Posterior vena cava (tissue), 2 donors: ENCODE results near the gene NKIRAS1. TPM values are rescaled to one million over a fixed set of nuclear protein-coding genes. Genes with fewer than 3 reads are reported as not detected.
"Not testable (repeated sequence)": the region's sequence is repeated elsewhere in the genome, so short reads cannot be mapped to it uniquely, and the experiment has no call there.

Source experiments
- DNase-seq: peaks from one replicate; pipeline ENCODE4 v3.0.0-alpha.2; 2020; ENCODE audit warnings: low spot score
- intact Hi-C, 2 donors: fragments of 100-400 bp; cut with DNase I; formaldehyde crosslinking; loops; one replicate each; pipeline versions ENCODE4 v1.14.1 to v1.14.2; 2022 to 2023
- total RNA-seq, 2 donors: library from RNA; stranded (reverse); fragmentation: NEBNext Ultra II Directional; extraction: Animal tissue kit (Norgen Biotek cat#: 25700); gene quantifications; one replicate each; pipeline ENCODE4 v1.2.1, GENCODE V29; 2021
- donor health status: DM: yes; HTN: yes; CAD: no.
- donor health status: DM: yes; HTN: yes; CAD: no.

The NKIRAS1 gene
- total RNA-seq, 2 donors from 2014 or later: 12.6 to 15.1 TPM

DNA sequence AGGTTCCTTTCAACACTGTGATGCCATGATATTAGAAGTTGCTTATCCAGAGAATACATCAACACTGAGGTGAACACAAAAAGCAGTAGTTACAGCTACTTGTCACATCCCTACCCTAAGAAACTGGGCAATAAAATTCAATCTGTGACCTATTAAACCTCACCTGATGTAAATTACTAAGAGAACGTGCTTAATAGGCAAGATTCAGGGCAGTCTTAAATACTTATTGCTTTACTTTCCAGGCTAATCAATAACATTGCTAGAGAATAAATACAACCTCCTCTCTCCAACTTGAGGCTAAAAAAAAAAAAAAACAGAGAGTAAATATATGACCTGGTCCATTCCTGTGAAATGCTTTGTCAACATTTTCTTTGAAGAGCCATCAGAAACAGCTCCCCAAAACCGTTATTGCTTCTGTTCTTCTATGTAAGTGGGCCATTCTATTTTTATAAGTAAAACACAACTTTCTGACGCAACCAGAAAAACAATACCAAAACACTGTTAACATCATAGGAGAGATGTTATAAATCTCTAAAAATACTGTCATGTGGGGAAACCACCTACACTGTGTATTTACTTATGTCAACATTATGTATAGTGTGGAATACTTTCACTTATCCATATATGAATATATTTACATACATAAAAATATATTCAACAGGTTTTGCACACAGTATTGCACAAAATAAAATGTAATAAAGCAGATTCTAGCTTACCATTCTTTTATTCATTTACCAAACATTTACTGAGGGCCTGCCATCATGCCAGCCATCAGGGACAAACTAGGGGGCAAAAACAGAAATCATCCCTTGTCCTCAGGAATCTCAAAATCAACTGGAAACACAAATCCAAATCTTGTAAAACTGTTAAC is 2.7 kb downstream of the NKIRAS1 start:
- DNase-seq: no peak
- intact Hi-C loops: no loop called here

DNA sequence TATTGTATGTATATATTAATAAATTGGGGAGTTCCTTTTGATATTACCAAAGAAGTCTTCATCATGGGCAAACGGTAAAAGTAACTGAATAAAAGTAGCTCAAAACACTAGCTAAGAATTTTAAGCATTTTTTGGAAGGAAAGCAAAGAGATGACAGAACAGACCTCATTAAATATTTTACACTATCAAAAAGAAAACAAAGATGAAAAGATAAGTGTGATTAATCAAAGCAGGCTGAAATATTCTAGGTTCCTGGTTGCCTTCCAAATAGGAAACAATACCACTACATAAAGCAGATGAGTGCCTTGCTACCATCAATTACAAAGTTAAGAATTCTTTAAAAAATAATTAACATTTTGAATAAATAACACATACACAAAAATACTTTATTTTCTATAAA is 3.6 kb downstream of the NKIRAS1 start:
- DNase-seq: no peak
- intact Hi-C loops: no loop called here

- DNase-seq, intact Hi-C loops: not testable (repeated sequence)
These were observed 4.5 kb downstream of the NKIRAS1 start for GRCh38 chr3:23912335-23912734.

DNA sequence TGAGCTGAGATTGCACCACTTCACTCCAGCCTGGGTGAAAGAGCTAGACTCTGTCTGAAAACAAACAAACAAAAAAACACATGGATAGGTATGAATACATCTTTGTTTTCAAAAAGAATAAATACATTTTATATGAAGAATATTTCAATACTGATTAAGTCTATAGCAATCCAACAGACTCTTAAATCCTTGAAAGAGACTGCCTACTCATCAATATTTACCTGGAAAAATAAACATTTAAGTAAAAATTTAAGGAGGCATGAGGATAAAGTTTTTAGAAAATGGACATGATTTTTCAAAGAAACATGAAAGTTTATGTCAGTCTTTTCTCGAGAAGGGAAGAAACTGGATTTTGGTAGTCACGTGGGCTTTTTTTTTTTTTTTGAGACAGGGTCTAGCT is 5.4 kb downstream of the NKIRAS1 start:
- no peak for DNase-seq
- intact Hi-C loops: no loop called here

DNA sequence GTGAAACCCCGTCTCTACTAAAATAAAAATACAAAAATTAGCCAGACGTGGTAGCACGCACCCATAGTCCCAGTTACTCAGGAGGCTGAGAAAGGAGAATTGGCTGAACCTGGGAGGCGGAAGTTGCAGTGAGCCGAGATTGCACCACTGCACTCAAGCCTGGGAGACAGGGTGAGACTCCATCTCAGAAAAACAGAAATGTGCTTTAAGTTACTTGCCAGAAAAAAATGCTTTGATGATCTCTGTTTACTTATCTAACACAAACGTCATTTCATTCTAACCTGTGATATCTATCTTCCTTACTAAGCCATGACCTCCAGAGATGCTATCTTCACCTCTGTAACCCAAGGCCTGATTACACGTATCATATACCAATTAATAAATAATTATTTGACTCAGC is 7.4 kb downstream of the NKIRAS1 start:
- no peak for DNase-seq
- intact Hi-C loops: no loop called here

- intact Hi-C loops: no loop called here
These were observed 12.2 kb downstream of the NKIRAS1 start for GRCh38 chr3:23904545-23904944.

GRCh38 chr3:23900744-23901143 is 16.0 kb downstream of the NKIRAS1 start:
- intact Hi-C loops: no loop called here
- no peak for DNase-seq

More at GRCh38 chr3:23904545-23904944, 12.2 kb downstream of the NKIRAS1 start:
- DNase-seq: no peak

DNA sequence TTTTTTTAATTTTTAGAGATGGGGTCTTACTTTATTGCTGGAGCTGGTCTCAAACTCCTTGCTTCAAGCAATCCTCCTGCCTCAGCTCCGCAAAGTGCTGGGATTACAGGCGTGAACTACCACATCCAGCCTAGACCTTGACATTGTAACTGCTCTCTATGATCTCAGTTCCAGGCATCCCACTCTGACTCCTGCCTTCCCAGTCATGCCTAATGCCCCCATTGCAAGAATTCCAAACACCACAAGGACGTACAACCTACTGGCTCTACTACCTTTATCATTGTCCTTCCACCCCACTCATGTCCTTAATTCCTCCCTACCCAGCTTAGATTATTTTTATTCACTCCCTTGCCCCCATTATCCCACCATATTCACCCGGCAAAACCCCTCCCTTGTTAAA is 21.6 kb downstream of the NKIRAS1 start:
- DNase-seq: no peak
- intact Hi-C loops: no loop called here

DNA sequence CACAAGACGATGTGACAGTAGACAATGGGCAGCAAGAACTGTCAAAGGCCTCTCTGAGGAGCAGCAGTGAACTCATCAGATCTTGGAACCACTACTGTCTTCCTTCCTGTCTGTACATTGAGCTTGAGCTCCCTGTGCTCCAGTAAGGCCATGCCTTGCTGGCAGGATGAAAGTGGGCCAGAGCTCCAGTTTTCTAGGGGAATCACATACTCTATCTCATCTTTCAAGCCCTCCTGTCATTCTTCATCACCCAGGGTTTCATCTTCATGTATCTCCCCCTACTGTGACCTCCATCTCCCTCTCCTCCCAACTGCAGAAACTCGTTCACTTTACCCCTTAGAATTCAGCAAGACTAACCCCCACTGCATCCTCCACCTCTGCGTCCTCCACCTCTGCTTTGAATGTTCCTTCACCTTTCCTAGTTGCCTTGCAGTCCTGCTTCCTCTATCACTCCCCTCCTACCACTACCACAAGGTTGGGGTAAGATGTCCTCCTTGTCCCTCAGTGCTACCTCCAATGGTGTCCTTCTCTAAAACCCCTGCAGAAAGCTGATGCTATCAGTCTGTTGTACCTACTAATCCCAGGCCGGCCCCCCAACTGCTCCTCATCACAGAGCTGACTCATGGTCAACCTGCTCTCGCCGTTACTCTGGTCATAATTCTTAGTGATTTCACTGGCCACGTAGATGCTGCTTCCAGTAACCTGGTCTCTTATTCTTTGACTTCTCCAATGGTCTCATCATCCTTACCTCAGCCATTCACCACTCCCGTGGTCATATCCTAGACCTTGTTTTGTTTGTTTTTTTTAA is 22.3 kb downstream of the NKIRAS1 start:
- DNase-seq: no peak
- intact Hi-C loops: no loop called here

GRCh38 chr3:23889950-23890349 is 26.8 kb downstream of the NKIRAS1 start:
- no peak for DNase-seq

DNA sequence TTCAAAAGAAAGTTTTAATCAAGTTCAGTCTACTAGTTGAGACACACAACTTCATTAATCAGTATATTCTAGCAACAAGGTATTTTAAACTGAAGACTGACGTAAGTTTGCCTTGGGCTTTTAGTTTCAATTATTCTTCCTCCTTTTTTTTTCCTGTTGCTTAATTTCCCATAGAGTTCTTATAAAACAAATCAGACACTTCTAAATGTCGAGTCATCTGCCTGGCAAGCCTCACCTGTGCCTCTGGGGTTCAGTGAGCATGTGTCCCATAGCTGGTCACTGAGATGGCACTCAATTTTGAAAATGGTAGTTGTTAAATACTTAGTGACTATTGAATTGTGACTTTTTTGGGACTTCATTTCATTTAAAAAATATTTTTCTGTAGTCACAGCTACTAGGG is 27.4 kb downstream of the NKIRAS1 start:
- DNase-seq: no peak
- intact Hi-C loops: no loop called here

More at GRCh38 chr3:23889950-23890349, 26.8 kb downstream of the NKIRAS1 start:
- intact Hi-C loops: no loop called here

GRCh38 chr3:23888617-23889228 is 28.1 kb downstream of the NKIRAS1 start:
- no peak for DNase-seq
- intact Hi-C loops: no loop called here

DNA sequence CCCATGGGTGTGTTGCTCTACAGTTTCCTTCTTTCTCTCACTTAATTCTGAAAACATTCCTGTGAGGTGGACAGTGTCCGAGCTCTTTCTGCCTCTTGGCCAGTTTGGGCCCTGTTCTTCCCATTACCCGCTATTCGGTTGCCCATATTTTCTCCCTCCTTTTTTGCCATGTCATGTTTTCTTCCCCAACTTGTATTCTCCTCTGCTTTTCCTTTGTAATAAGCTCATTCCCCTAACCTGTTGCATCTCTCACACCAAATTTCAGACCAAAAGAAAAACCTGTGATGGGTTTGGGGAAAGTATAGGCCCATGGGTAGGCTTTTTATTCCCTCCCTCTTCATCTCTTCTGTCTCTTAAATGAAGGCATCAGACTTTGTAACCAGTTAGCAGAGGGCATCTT is 30.5 kb downstream of the NKIRAS1 start:
- DNase-seq: no peak
- intact Hi-C loops: no loop called here

DNA sequence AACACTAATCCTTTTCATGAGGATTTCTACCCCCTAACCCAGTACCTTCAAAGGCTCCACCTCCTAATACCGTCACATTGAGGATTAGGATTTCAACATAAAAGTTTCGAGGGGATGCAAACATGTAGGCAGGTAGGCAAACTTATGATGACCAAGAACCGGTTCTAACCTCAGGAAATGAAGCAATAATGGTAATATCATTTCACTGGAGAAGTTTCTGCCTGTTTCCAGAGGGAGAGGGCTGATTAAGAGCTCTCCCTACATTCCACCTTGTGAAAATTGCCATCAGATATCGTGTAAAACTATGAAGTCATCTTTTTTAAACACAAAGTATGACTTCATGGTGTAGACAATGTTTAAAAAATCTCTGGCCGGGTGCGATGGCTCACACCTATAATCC is 31.6 kb downstream of the NKIRAS1 start:
- intact Hi-C loops: no loop called here

GRCh38 chr3:23884481-23884880 is 32.3 kb downstream of the NKIRAS1 start:
- DNase-seq: no peak
- intact Hi-C loops: no loop called here

More for the DNA sequence above, 31.6 kb downstream of the NKIRAS1 start:
- no peak for DNase-seq

DNA sequence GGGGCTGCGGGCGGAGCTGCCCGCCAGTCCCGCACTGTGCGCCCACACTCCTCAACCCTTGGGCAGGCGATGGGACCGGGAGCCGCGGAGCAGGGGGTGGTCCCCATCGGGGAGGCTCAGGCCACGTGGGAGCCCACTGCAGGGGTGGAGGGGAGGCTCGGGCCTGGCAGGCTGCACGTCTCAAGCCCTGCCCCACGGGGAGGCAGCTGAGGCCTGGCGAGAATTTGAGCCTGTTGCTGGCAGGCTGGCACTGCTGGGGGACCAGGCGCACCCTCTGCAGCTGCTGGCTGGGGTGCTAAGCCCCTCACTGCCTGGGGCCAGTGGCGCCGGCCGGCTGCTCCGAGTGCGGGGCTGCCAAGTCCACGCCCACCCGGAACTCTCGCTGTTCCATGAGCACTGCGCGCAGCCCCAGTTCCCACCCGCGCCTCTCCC is 34.3 kb downstream of the NKIRAS1 start:
- intact Hi-C loops: no loop called here
- DNase-seq: no peak

- intact Hi-C loops, DNase-seq: not testable (repeated sequence)
These were observed 34.8 kb downstream of the NKIRAS1 start for GRCh38 chr3:23881993-23882392.

- intact Hi-C loops: no loop called here
- no peak for DNase-seq
These were observed 36.0 kb downstream of the NKIRAS1 start for GRCh38 chr3:23880703-23881339.

DNA sequence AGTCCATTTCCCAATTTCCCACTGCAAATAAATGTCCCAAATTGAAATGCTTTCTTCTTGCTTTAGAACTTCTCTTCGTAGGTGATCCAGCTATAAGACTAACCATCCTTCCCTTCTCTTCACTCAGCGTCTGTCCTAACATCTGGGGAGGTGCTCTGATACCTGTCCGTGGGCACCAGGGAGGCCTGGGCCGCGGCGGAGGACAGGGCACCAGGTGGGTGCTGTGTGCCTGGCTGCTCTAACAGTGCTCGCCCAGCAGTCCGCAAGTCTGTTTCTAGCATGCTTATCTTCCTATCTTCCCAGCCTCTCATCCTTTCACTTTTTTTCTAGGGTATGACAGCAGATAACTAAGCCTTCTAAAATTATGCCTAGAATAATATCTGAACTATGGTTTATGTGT is 37.3 kb downstream of the NKIRAS1 start:
- intact Hi-C loops: no loop called here
- no peak for DNase-seq
